Smooth muscle cell (in vitro differentiated cells): ENCODE data around the gene USP1. TPM values are rescaled to one million over a fixed set of nuclear protein-coding genes. Genes with fewer than 3 reads are reported as not detected.

Experiments used
- DNase-seq: peaks from one replicate; lab custom pipeline; 2025; ENCODE audit not compliant: unreplicated experiment; lab: John Stamatoyannopoulos, UW
- H2AFZ ChIP-seq: fragments of 200-600 bp; sonication (generic); 2 replicates; pipeline ENCODE4 v1.6.0; 2016; ENCODE audit warnings: antibody characterized with exemption, low read depth, mild to moderate bottlenecking
- H3F3A ChIP-seq: fragments of 200-600 bp; sonication (generic); 2 replicates; pipeline ENCODE4 v1.6.0; 2017; ENCODE audit warnings: antibody characterized with exemption, low read depth
- H3K27ac ChIP-seq: fragments of 200-600 bp; sonication (generic); 2 replicates; pipeline ENCODE4 v1.5.1; 2016; ENCODE audit warnings: low read depth, mild to moderate bottlenecking
- H3K27me3 ChIP-seq: fragments of 200-600 bp; sonication (generic); 2 replicates; pipeline ENCODE4 v1.6.1; 2016; ENCODE audit warnings: low read depth, mild to moderate bottlenecking
- H3K36me3 ChIP-seq: fragments of 200-600 bp; sonication (generic); 2 replicates; pipeline ENCODE4 v1.5.1; 2016; ENCODE audit warnings: low read depth
- H3K4me1 ChIP-seq: fragments of 200-600 bp; sonication (generic); 2 replicates; pipeline ENCODE4 v1.5.1; 2016; ENCODE audit warnings: low read depth
- H3K4me2 ChIP-seq: fragments of 200-600 bp; sonication (generic); 2 replicates; pipeline ENCODE4 v1.6.0; 2016; ENCODE audit warnings: mild to moderate bottlenecking
- H3K4me3 ChIP-seq: fragments of 200-600 bp; sonication (generic); 2 replicates; pipeline ENCODE4 v1.5.1; 2016; ENCODE audit warnings: mild to moderate bottlenecking
- H3K79me2 ChIP-seq: fragments of 200-600 bp; sonication (generic); 2 replicates; pipeline ENCODE4 v1.6.0; 2016; ENCODE audit warnings: low read depth, mild to moderate bottlenecking
- H3K9ac ChIP-seq: fragments of 200-600 bp; sonication (generic); 2 replicates; pipeline ENCODE4 v1.6.0; 2016; ENCODE audit warnings: low read depth
- H3K9me3 ChIP-seq: fragments of 200-600 bp; sonication (generic); replicated peaks from 2 replicates; pipeline ENCODE4 v1.5.1; 2016; ENCODE audit warnings: low read depth
- H4K20me1 ChIP-seq: fragments of 200-600 bp; sonication (generic); 2 replicates; pipeline ENCODE4 v1.6.0; 2016; ENCODE audit warnings: low read depth
- WGBS: methylation state at CpG from one replicate; pipeline ENCODE4 v1.1.7; 2016; ENCODE audit warnings: low lambda C conversion rate; 5-methylcytosine and 5-hydroxymethylcytosine counted together
- polyA plus RNA-seq: library from polyadenylated mRNA; unstranded; fragments of >200 nt; fragmentation: Nextera tagmentation; extraction: Ambion mirVana; gene quantifications from 2 replicates; pipeline ENCODE4 v1.2.1, GENCODE V29; 2016
- total RNA-seq: library from RNA; depleted of rRNA; stranded (reverse); fragments of >200 nt; gene quantifications from 2 replicates; pipeline ENCODE4 v1.2.3, GENCODE V29; 2014
- TF ChIP-seq, protein P1 (sequence below): fragments of 200-600 bp; sonication (generic); IDR thresholded peaks from 2 replicates; pipeline ENCODE4 v1.5.1; 2017; ENCODE audit warnings: borderline replicate concordance, mild to moderate bottlenecking, antibody characterized with exemption; ENCODE audit not compliant: insufficient read depth, poor library complexity, severe bottlenecking

USP1 gene
- total and polyA plus RNA-seq, 2 experiments from 2014 or later: 11.9 to 22.1 TPM

DNA sequence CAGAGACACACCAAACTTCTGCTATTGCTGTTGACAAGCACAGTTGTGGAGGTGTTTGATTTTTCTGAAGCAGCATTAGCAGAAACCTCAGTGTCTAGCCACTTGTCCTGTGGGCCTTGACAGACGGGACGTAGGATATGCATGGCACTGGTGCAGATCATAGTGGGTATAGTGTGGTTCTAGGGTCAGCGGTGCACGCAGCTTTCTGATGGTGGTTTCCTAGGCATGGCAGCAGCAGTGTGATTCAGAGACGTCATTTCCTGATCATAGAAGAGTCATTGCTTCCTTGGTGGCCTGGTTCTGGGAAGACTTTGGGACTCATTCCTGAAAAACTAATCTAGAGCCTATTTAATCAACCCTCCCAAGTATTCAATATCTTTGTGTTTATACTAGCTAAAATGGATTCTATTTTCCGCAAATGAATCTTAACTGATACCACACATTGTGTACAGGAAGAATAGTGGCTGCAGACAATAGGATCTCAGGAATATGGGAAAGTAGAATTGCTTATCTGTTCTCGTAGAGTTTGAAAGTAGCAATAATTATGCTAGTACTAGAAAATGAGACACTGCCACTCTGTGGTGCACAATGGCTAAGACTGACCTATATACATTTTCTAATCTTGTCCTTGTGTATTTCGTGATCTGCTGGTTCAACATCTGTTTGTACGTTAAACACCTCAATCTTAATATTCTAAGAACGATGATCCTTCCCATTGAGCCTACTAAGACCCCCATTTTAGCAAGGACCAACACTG, 2.8 kb upstream of the USP1 start:
- H3F3A ChIP-seq: no peaks in the 10 kb centered on the region
- WGBS: 95% methylated on average over 10 of the region's 10 CpGs
- DNase-seq: no peak
- TF ChIP-seq, protein P1, sequence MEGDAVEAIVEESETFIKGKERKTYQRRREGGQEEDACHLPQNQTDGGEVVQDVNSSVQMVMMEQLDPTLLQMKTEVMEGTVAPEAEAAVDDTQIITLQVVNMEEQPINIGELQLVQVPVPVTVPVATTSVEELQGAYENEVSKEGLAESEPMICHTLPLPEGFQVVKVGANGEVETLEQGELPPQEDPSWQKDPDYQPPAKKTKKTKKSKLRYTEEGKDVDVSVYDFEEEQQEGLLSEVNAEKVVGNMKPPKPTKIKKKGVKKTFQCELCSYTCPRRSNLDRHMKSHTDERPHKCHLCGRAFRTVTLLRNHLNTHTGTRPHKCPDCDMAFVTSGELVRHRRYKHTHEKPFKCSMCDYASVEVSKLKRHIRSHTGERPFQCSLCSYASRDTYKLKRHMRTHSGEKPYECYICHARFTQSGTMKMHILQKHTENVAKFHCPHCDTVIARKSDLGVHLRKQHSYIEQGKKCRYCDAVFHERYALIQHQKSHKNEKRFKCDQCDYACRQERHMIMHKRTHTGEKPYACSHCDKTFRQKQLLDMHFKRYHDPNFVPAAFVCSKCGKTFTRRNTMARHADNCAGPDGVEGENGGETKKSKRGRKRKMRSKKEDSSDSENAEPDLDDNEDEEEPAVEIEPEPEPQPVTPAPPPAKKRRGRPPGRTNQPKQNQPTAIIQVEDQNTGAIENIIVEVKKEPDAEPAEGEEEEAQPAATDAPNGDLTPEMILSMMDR: no peak
- no peaks in the 10 kb centered on the region for H3K9me3 ChIP-seq
- H2AFZ ChIP-seq: no peak overlapping the region
- no peak overlapping the region for H3K4me3 ChIP-seq
- H3K4me1 ChIP-seq: peaks cover 12% of the 10 kb centered on the region
- H3K79me2 ChIP-seq: peaks cover 18% of the 10 kb centered on the region
- H3K9ac ChIP-seq: no peak overlapping the region
- peaks cover 13% of the 10 kb centered on the region for H4K20me1 ChIP-seq
- H3K27ac ChIP-seq: no peak overlapping the region
- H3K4me2 ChIP-seq: no peak overlapping the region
- H3K36me3 ChIP-seq: no peaks in the 10 kb centered on the region
- no peaks in the 10 kb centered on the region for H3K27me3 ChIP-seq

GRCh38 chr1:62434618-62435001, 2.2 kb upstream of the USP1 start:
- Histone ChIP-seq H3K4me3 (no peak overlapping the region), H3K27ac (no peak overlapping the region), H3K36me3 (no peaks in the 10 kb centered on the region), H3K79me2 (peaks cover 24% of the 10 kb centered on the region), H2AFZ (no peak overlapping the region), H3F3A (no peaks in the 10 kb centered on the region), H3K4me1 (peaks cover 17% of the 10 kb centered on the region), H3K4me2 (no peak overlapping the region), H4K20me1 (peaks cover 18% of the 10 kb centered on the region), H3K9me3 (no peaks in the 10 kb centered on the region), H3K9ac (no peak overlapping the region), H3K27me3 (no peaks in the 10 kb centered on the region)
- TF ChIP-seq, protein P1: no peak
- no peak for DNase-seq
- 99% methylated on average over 12 of the region's 12 CpGs for WGBS

- Histone ChIP-seq H3K4me3 (peak overlapping the region; percentile 90), H3K4me1 (peaks cover 19% of the 10 kb centered on the region), H3K4me2 (peak overlapping the region; percentile 86), H3K36me3 (no peaks in the 10 kb centered on the region), H3K9ac (peak overlapping the region; percentile 98), H3K27me3 (no peaks in the 10 kb centered on the region), H4K20me1 (peaks cover 22% of the 10 kb centered on the region), H3K79me2 (peaks cover 32% of the 10 kb centered on the region), H3F3A (no peaks in the 10 kb centered on the region), H3K27ac (peak overlapping the region; percentile 97), H3K9me3 (no peaks in the 10 kb centered on the region), H2AFZ (peak overlapping the region; percentile 77)
- no peak for DNase-seq
- 43% methylated on average over 26 of the region's 31 CpGs for WGBS
- TF ChIP-seq, protein P1: no peak
Measured at GRCh38 chr1:62435231-62436038, 1.4 kb upstream of the USP1 start.
